HepG2 (cell line): ENCODE results near the gene PRUNE1. TPM values are rescaled to one million over a fixed set of nuclear protein-coding genes. Genes with fewer than 3 reads are reported as not detected.

ENCODE experiments used
- DNMT3B ChIP-seq: conservative IDR thresholded peaks from 2 replicates; pipeline ENCODE4 v1.6.1; 2016; ENCODE audit warnings: missing biosample characterization, control low read depth
- FOSL1 ChIP-seq: sonication (generic); formaldehyde crosslinking; IDR thresholded peaks from 2 replicates; pipeline ENCODE4 v1.9.0; 2021; ENCODE audit warnings: missing genetic modification reagents, borderline replicate concordance
- GATAD2A ChIP-seq: IDR thresholded peaks from 2 replicates; pipeline ENCODE4 v1.6.1; 2016
- HMG20B ChIP-seq: conservative IDR thresholded peaks from 2 replicates; pipeline ENCODE4 v1.6.1; 2016; ENCODE audit warnings: missing genetic modification reagents, missing compliant biosample characterization
- NR2C2 ChIP-seq: sonication (generic); formaldehyde crosslinking; IDR thresholded peaks from 2 replicates; pipeline ENCODE4 v1.4.0; 2020; ENCODE audit warnings: missing genetic modification reagents, mild to moderate bottlenecking, moderate library complexity, borderline replicate concordance
- NR2F2 ChIP-seq: IDR thresholded peaks from 2 replicates; pipeline ENCODE4 v1.6.1; 2012; ENCODE audit warnings: low read depth, inconsistent platforms, borderline replicate concordance
- PAWR ChIP-seq: sonication (generic); formaldehyde crosslinking; IDR thresholded peaks from 2 replicates; pipeline ENCODE4 v1.4.0; 2020; ENCODE audit warnings: missing genetic modification reagents, mild to moderate bottlenecking, borderline replicate concordance
- STAT5B ChIP-seq: sonication (generic); formaldehyde crosslinking; IDR thresholded peaks from 2 replicates; pipeline ENCODE4 v1.4.0; 2020; ENCODE audit warnings: missing genetic modification reagents
- SYNCRIP ChIP-seq: fragments of 200-400 bp; formaldehyde crosslinking; IDR thresholded peaks from 2 replicates; pipeline ENCODE4 v1.6.1; 2018; ENCODE audit warnings: mild to moderate bottlenecking, low read depth, low read length; ENCODE audit not compliant: insufficient read depth
- TAF1 ChIP-seq: sonication (generic); formaldehyde crosslinking; IDR thresholded peaks from 2 replicates; pipeline ENCODE4 v1.4.0; 2020; ENCODE audit warnings: missing genetic modification reagents
- TARDBP ChIP-seq: sonication (generic); formaldehyde crosslinking; IDR thresholded peaks from 2 replicates; pipeline ENCODE4 v1.8.0; 2022; ENCODE audit warnings: mild to moderate bottlenecking, missing genetic modification reagents
- TBP ChIP-seq: sonication (generic); formaldehyde crosslinking; IDR thresholded peaks from 2 replicates; pipeline ENCODE4 v1.5.0; 2020; ENCODE audit warnings: missing genetic modification reagents
- ZIK1 ChIP-seq: sonication (generic); formaldehyde crosslinking; IDR thresholded peaks from 2 replicates; pipeline ENCODE4 v1.5.0; 2020; ENCODE audit warnings: mild to moderate bottlenecking, low read depth, missing genetic modification reagents, borderline replicate concordance
- ZNF331 ChIP-seq: sonication (generic); formaldehyde crosslinking; IDR thresholded peaks from 2 replicates; pipeline ENCODE4 v1.4.0; 2020; ENCODE audit warnings: missing genetic modification reagents
- ZSCAN20 ChIP-seq: sonication (generic); formaldehyde crosslinking; IDR thresholded peaks from 2 replicates; pipeline ENCODE4 v1.4.0; 2020; ENCODE audit warnings: missing genetic modification reagents, mild to moderate bottlenecking, borderline replicate concordance
- polyA plus RNA-seq, 8 experiments: library from polyadenylated mRNA; depleted of rRNA in 3 of 8; stranded (reverse) in 7 of 8; unstranded in 1 of 8; fragments of >200 nt; fragmentation: Illumina TruSeq in 4 of 8; extraction: Trizol in 4 of 8; gene quantifications; 2 replicates each; pipeline versions ENCODE4 v1.2.1 to v1.2.3, GENCODE V29; 2011 to 2016; ENCODE audit warnings: low read depth in 4 of 8, missing spikeins in 1 of 8, mixed read lengths in 1 of 8; ENCODE audit not compliant: insufficient read depth in 1 of 8
- total RNA-seq, 5 experiments: library from RNA; depleted of rRNA; stranded (reverse); fragments of >200 nt; fragmentation: Illumina TruSeq; extraction: Trizol; gene quantifications; 2 replicates each; pipeline ENCODE4 v1.2.3, GENCODE V29; 2016; ENCODE audit warnings: low read depth in 1 of 5
- TF ChIP-seq, protein P1 (sequence below): sonication (generic); formaldehyde crosslinking; conservative IDR thresholded peaks from 2 replicates; pipeline ENCODE4 v1.4.0; 2020; ENCODE audit warnings: missing genetic modification reagents
- TF ChIP-seq, protein P2 (sequence below): IDR thresholded peaks from 2 replicates; pipeline ENCODE4 v1.6.1; 2016; ENCODE audit warnings: low read depth, control low read depth
- TF ChIP-seq, protein P3 (sequence below): sonication (generic); formaldehyde crosslinking; IDR thresholded peaks from 2 replicates; pipeline ENCODE4 v1.4.0; 2020; ENCODE audit warnings: mild to moderate bottlenecking, missing genetic modification reagents, borderline replicate concordance
- TF ChIP-seq, protein P4 (sequence below): sonication (generic); formaldehyde crosslinking; IDR thresholded peaks from 2 replicates; pipeline ENCODE4 v1.4.0; 2020; ENCODE audit warnings: missing genetic modification reagents
- TF ChIP-seq, protein P5 (sequence below): sonication (generic); formaldehyde crosslinking; IDR thresholded peaks from 2 replicates; pipeline ENCODE4 v1.5.1; 2020; ENCODE audit warnings: mild to moderate bottlenecking, missing genetic modification reagents, borderline replicate concordance
- TF ChIP-seq, protein P6 (sequence below): sonication (generic); formaldehyde crosslinking; IDR thresholded peaks from 2 replicates; pipeline ENCODE4 v1.4.0; 2020; ENCODE audit warnings: mild to moderate bottlenecking, missing genetic modification reagents

Gene PRUNE1
- total and polyA plus RNA-seq, 2 of the 13 experiments (the other 11 are each of a cell fraction or from before 2014, with no cell fraction given) = 19.0 to 31.9 TPM

DNA sequence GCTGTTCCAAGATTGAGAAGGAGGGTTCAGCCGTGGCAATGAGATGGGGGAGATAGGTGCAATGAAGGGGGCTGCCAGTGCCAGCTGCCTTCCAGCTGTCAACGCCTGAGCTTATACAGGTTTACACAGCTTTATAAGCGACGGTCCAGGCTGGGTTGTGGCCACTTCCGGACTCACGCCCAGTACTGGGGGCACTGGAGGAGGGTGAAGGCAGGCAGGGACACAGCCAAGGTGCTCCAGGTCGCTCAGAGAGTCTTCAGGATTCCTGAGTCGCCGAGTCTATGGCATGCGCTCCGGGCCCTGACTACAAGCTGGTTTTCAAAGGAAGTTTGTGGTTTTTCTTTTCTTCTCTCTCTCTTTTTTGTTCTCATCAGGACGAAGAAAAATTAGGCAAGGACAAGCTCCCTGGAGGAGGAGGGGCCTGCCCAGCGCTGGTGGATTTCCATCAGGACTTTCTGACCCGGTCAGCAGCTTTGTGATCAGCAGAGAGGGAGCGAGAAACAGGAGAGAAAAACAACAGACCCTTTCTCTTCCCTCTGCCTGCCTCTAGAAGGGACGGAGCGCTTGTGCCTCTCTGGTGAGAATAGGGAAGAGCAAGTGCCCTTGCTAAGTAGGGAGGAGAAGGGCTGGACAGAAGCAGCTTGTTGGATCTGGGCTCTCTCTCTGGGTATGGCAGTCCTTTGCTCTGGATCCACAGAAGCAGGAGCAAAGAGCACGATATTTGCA is 1.8 kb upstream of the PRUNE1 start, which contains the start of gene MINDY1 (continued):
- TF ChIP-seq ZSCAN20 (no peak), GATAD2A (CRISPR knock-in tag) (peak; percentile 33; the same call in 1 of the 2 replicates), ZNF331 (CRISPR knock-in tag) (peak; percentile 57; the same call in 1 of the 2 replicates), STAT5B (CRISPR knock-in tag) (no peak), HMG20B (no peak), SYNCRIP (no peak), FOSL1 (CRISPR knock-in tag) (no peak), NR2C2 (CRISPR knock-in tag) (0 out of 2 replicates have a peak, but pooled peaks have one; percentile 14), TAF1 (peak; percentile 61; the same call in 1 of the 2 replicates), NR2F2 (no peak), TBP (CRISPR knock-in tag) (no peak), ZIK1 (CRISPR knock-in tag) (no peak), TARDBP (no peak), PAWR (CRISPR knock-in tag) (no peak), DNMT3B (no peak)
- TF ChIP-seq, protein P1, sequence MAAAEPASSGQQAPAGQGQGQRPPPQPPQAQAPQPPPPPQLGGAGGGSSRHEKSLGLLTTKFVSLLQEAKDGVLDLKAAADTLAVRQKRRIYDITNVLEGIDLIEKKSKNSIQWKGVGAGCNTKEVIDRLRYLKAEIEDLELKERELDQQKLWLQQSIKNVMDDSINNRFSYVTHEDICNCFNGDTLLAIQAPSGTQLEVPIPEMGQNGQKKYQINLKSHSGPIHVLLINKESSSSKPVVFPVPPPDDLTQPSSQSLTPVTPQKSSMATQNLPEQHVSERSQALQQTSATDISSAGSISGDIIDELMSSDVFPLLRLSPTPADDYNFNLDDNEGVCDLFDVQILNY (CRISPR knock-in tag) = no peak
- TF ChIP-seq, protein P2, sequence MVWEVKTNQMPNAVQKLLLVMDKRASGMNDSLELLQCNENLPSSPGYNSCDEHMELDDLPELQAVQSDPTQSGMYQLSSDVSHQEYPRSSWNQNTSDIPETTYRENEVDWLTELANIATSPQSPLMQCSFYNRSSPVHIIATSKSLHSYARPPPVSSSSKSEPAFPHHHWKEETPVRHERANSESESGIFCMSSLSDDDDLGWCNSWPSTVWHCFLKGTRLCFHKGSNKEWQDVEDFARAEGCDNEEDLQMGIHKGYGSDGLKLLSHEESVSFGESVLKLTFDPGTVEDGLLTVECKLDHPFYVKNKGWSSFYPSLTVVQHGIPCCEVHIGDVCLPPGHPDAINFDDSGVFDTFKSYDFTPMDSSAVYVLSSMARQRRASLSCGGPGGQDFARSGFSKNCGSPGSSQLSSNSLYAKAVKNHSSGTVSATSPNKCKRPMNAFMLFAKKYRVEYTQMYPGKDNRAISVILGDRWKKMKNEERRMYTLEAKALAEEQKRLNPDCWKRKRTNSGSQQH = no peak
- TF ChIP-seq, protein P3, sequence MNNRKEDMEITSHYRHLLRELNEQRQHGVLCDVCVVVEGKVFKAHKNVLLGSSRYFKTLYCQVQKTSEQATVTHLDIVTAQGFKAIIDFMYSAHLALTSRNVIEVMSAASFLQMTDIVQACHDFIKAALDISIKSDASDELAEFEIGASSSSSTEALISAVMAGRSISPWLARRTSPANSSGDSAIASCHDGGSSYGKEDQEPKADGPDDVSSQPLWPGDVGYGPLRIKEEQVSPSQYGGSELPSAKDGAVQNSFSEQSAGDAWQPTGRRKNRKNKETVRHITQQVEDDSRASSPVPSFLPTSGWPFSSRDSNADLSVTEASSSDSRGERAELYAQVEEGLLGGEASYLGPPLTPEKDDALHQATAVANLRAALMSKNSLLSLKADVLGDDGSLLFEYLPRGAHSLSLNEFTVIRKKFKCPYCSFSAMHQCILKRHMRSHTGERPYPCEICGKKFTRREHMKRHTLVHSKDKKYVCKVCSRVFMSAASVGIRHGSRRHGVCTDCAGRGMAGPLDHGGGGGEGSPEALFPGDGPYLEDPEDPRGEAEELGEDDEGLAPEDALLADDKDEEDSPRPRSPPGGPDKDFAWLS = no peak
- TF ChIP-seq, protein P4, sequence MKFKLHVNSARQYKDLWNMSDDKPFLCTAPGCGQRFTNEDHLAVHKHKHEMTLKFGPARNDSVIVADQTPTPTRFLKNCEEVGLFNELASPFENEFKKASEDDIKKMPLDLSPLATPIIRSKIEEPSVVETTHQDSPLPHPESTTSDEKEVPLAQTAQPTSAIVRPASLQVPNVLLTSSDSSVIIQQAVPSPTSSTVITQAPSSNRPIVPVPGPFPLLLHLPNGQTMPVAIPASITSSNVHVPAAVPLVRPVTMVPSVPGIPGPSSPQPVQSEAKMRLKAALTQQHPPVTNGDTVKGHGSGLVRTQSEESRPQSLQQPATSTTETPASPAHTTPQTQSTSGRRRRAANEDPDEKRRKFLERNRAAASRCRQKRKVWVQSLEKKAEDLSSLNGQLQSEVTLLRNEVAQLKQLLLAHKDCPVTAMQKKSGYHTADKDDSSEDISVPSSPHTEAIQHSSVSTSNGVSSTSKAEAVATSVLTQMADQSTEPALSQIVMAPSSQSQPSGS (CRISPR knock-in tag) = no peak
- TF ChIP-seq, protein P5, sequence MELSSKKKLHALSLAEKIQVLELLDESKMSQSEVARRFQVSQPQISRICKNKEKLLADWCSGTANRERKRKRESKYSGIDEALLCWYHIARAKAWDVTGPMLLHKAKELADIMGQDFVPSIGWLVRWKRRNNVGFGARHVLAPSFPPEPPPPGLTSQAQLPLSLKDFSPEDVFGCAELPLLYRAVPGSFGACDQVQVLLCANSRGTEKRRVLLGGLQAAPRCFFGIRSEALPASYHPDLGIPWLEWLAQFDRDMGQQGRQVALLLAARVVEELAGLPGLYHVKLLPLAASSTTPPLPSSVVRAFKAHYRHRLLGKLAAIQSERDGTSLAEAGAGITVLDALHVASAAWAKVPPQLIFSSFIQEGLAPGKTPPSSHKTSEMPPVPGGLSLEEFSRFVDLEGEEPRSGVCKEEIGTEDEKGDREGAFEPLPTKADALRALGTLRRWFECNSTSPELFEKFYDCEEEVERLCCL = no peak
- TF ChIP-seq, protein P6, sequence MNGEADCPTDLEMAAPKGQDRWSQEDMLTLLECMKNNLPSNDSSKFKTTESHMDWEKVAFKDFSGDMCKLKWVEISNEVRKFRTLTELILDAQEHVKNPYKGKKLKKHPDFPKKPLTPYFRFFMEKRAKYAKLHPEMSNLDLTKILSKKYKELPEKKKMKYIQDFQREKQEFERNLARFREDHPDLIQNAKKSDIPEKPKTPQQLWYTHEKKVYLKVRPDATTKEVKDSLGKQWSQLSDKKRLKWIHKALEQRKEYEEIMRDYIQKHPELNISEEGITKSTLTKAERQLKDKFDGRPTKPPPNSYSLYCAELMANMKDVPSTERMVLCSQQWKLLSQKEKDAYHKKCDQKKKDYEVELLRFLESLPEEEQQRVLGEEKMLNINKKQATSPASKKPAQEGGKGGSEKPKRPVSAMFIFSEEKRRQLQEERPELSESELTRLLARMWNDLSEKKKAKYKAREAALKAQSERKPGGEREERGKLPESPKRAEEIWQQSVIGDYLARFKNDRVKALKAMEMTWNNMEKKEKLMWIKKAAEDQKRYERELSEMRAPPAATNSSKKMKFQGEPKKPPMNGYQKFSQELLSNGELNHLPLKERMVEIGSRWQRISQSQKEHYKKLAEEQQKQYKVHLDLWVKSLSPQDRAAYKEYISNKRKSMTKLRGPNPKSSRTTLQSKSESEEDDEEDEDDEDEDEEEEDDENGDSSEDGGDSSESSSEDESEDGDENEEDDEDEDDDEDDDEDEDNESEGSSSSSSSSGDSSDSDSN (CRISPR knock-in tag) = no peak; the same call in 1 of the 2 replicates
